Measurements from ENCODE around the gene RBAK.
"Not testable (repeated sequence)": the region's sequence is repeated elsewhere in the genome, so short reads cannot be mapped to it uniquely, and the experiment has no call there.

RBAK gene

GRCh38 chr7:5053175-5053574 is 7.5 kb downstream of the RBAK start:
- DNase-seq, result no peak

- no peak for DNase-seq
Observed at GRCh38 chr7:5063698-5064097, 18.0 kb downstream of the RBAK start.

GRCh38 chr7:5064391-5065106 is 18.9 kb downstream of the RBAK start:
- DNase-seq, result no peak

GRCh38 chr7:5065107-5065407 is 19.4 kb downstream of the RBAK start:
- DNase-seq, result no peak

GRCh38 chr7:5068521-5068920 is 22.9 kb downstream of the RBAK start:
- DNase-seq, result no peak

- no peak for DNase-seq
Observed at GRCh38 chr7:5070206-5070605, 24.5 kb downstream of the RBAK start.

- DNase-seq, result not testable (repeated sequence)
Observed at GRCh38 chr7:5075187-5075586, 29.5 kb downstream of the RBAK start.

GRCh38 chr7:5077740-5078139 is 32.1 kb downstream of the RBAK start:
- no peak for DNase-seq

GRCh38 chr7:5082806-5083205 is 37.1 kb downstream of the RBAK start:
- no peak for DNase-seq

- DNase-seq, result no peak
Observed at GRCh38 chr7:5083311-5083711, 37.7 kb downstream of the RBAK start.

- no peak for DNase-seq
Observed at GRCh38 chr7:5086256-5086655, 40.6 kb downstream of the RBAK start.

GRCh38 chr7:5088228-5088833 is 42.7 kb downstream of the RBAK start:
- DNase-seq, result not testable (repeated sequence)

GRCh38 chr7:5088906-5089305 is 43.2 kb downstream of the RBAK start:
- DNase-seq, result no peak

- no peak for DNase-seq
Observed at GRCh38 chr7:5093948-5094347, 48.3 kb downstream of the RBAK start.

GRCh38 chr7:5094641-5095040 is 49.0 kb downstream of the RBAK start:
- DNase-seq, result no peak

GRCh38 chr7:5116359-5116758 is 70.7 kb downstream of the RBAK start:
- no peak for DNase-seq

- no peak for DNase-seq
Observed at GRCh38 chr7:5117095-5117970, 71.7 kb downstream of the RBAK start.
